GM13976 (cell line): Measurements from ENCODE around the gene IER2.
"Not testable (repeated sequence)": the region's sequence is repeated elsewhere in the genome, so short reads cannot be mapped to it uniquely, and the experiment has no call there.

ENCODE experiments used
- DNase-seq: peaks from one replicate; pipeline ENCODE4 v3.0.0; 2012; ENCODE audit warnings: low spot score
- CTCF ChIP-seq: IDR thresholded peaks from 2 replicates; pipeline ENCODE4 v1.5.1; 2012; ENCODE audit warnings: borderline replicate concordance, mild to moderate bottlenecking; ENCODE audit not compliant: insufficient read depth; ENCODE audit errors: extremely low read depth, missing control alignments, control extremely low read depth
- in situ Hi-C: fragments of 300-500 bp; cut with MboI; formaldehyde crosslinking; loops from one replicate; pipeline ENCODE4 v1.12.0; 2022; ENCODE audit warnings: low sequenced_read_pairs, mixed read lengths, inconsistent platforms; ENCODE audit not compliant: unreplicated experiment

IER2 gene

GRCh38 chr19:13198634-13199033, 48.4 kb downstream of the IER2 start:
- no peak for TF ChIP-seq CTCF
- in situ Hi-C loops: no loop called here
- no peak for DNase-seq

GRCh38 chr19:13202112-13202511, 51.9 kb downstream of the IER2 start:
- in situ Hi-C loops: loop anchor here (5.0 kb wide), 1 partner anchor 65 kb away; no protein-coding TSS in a partner anchor
- not testable (repeated sequence) for DNase-seq
